Activated CD4-positive, alpha-beta T cell treated with anti-CD3 and anti-CD28 coated beads for 36 hours (primary cell): ENCODE measurements around the gene ZNF576. TPM values are rescaled to one million over a fixed set of nuclear protein-coding genes. Genes with fewer than 3 reads are reported as not detected.
"Not testable (repeated sequence)": the region's sequence is repeated elsewhere in the genome, so short reads cannot be mapped to it uniquely, and the experiment has no call there.

Experiments
- ATAC-seq: fragments of 200-7000 bp; cut with Tn5 transposase; one replicate; pipeline ENCODE4 v1.10.0; 2021; ENCODE audit warnings: mild to moderate bottlenecking, moderate library complexity
- CTCF ChIA-PET: fragments of 350-600 bp; sonication (Branson Sonifier 250); formaldehyde crosslinking; loops from one replicate; lab custom pipeline; 2021; ENCODE audit warnings: antibody characterized with exemption; lab: Charles Lee
- POLR2A ChIA-PET: fragments of 350-600 bp; sonication (Branson Sonifier 250); formaldehyde crosslinking; loops from one replicate; lab custom pipeline; 2021; ENCODE audit warnings: antibody characterized with exemption, inconsistent platforms; lab: Charles Lee
- DNase-seq: peaks from one replicate; pipeline ENCODE4 v3.0.0-alpha.2; 2020
- H3K27ac Mint-ChIP-seq: one replicate; pipeline ENCODE4 v1.8.0; 2021; ENCODE audit warnings: mixed read lengths
- H3K27me3 Mint-ChIP-seq: one replicate; pipeline ENCODE4 v1.8.0; 2021; ENCODE audit warnings: mixed read lengths
- H3K36me3 Mint-ChIP-seq: one replicate; pipeline ENCODE4 v1.8.0; 2021; ENCODE audit warnings: low read depth, mixed read lengths
- H3K4me1 Mint-ChIP-seq: one replicate; pipeline ENCODE4 v1.8.0; 2021; ENCODE audit warnings: mixed read lengths
- H3K4me3 Mint-ChIP-seq: one replicate; pipeline ENCODE4 v1.8.0; 2021; ENCODE audit warnings: mild to moderate bottlenecking, moderate library complexity, mixed read lengths
- H3K9me3 Mint-ChIP-seq: one replicate; pipeline ENCODE4 v1.8.0; 2021; ENCODE audit warnings: low read depth, mixed read lengths
- intact Hi-C, 2 experiments: fragments of 100-400 bp; cut with DNase I in 1 of 2; cut with micrococcal nuclease in 1 of 2; formaldehyde crosslinking; loops; one replicate each; pipeline versions ENCODE4 v1.14.2 to v1.15.1; 2022 to 2024; cut with DNase I, micrococcal nuclease
- total RNA-seq, 2 experiments: library from RNA; stranded (reverse); gene quantifications; one replicate each; pipeline ENCODE4 v1.2.3, GENCODE V29; 2021

ZNF576 gene, protein sequence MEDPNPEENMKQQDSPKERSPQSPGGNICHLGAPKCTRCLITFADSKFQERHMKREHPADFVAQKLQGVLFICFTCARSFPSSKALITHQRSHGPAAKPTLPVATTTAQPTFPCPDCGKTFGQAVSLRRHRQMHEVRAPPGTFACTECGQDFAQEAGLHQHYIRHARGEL
- 10 to 100 TPM; 11.6 to 14.3 TPM for total RNA-seq

GRCh38 chr19:43595999-43596841 is at the start of gene ZNF576, which contains the start of gene IRGQ:
Gene ZNF576 (plus strand): TSS chr19:43596595. CDS start chr19:43597109, 514 bp downstream.
Gene IRGQ (minus strand): TSS chr19:43596134. CDS start chr19:43595338, 796 bp downstream.
- Mint-ChIP-seq H3K4me3 (peak within 1 kb of the TSS; percentile 87), H3K27me3 (no peaks in the 10 kb centered on the region), H3K27ac (peak within 1 kb of the TSS; percentile 95), H3K9me3 (no peaks in the 10 kb centered on the region), H3K4me1 (peaks cover 26% of the 10 kb centered on the region), H3K36me3 (peaks cover 31% of the 10 kb centered on the region)
- ChIA-PET POLR2A (interaction anchor here (0.7 to 1.8 kb wide), 7 partner anchors 21 to 170 kb away, joined by 3 to 9 read pairs (median 4); partner anchors contain the start of genes PINLYP and XRCC1), CTCF (interaction anchor here (0.6 to 5.9 kb wide), 20 partner anchors 12 to 1208 kb away, joined by 3 to 88 read pairs (median 8); partner anchors contain the start of genes ETHE1, PHLDB3, PINLYP and SMG9)
- ATAC-seq (peak; percentile 83), DNase-seq (peak; percentile 100)
- intact Hi-C loops = loop anchor here (1.0 to 2.0 kb wide), 13 partner anchors 21 to 185 kb away; partner anchors contain the start of genes PINLYP (in 2 of the 2), XRCC1 (in 2 of the 2), ZNF428 (in 2 of the 2) and ZNF575 (in 2 of the 2)

DNA sequence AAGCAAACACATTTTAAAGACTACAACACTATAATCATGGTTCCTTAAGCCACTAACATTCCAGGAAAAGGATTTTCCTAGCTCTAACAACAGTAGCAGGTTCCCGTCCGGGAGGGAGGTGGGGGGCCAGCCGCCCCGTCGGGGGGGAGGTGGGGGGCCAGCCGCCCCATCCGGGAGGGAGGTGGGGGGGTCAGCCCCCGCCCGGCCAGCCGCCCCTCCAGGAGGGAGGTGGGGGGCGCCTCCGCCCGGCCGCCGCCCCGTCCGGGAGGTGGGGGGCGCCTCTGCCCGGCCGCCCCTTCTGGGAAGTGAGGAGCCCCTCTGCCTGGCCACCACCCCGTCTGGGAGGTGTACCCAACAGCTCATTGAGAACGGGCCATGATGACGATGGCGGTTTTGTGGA is 48.5 kb upstream of the ZNF576 start:
- H3K9me3 Mint-ChIP-seq, CTCF ChIA-PET, H3K27ac Mint-ChIP-seq, H3K27me3 Mint-ChIP-seq, POLR2A ChIA-PET, H3K4me1 Mint-ChIP-seq, intact Hi-C loops, DNase-seq, ATAC-seq, H3K4me3 Mint-ChIP-seq: not testable (repeated sequence)
- peaks cover 19% of the 10 kb centered on the region for H3K36me3 Mint-ChIP-seq

DNA sequence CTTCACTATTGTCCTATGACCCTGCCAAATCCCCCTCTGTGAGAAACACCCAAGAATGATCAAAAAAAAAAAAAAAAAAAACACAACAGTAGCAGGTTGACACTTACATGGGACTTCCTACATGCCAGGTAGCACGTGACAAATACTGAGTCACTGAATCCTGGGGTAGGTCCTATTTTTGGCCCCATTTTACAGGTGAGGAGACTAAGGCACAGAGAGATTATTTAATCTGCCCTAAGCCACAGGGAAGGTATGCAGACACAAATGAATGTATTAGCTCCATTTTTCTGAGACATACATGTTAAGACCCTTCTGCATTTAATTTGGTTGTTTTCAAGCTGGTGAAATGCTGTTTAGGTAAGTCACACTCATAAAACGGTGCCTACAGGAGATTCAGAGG is 47.7 kb upstream of the ZNF576 start:
- H3K4me1 Mint-ChIP-seq = no peaks in the 10 kb centered on the region
- no peaks in the 10 kb centered on the region for H3K27me3 Mint-ChIP-seq
- CTCF ChIA-PET = no interaction called here
- H3K9me3 Mint-ChIP-seq = no peaks in the 10 kb centered on the region
- no peak overlapping the region for H3K27ac Mint-ChIP-seq
- intact Hi-C loops = no loop called here
- ATAC-seq (no peak), DNase-seq (no peak)
- POLR2A ChIA-PET = interaction anchor here (0.9 kb wide), 1 partner anchor 16 kb away, joined by 3 read pairs; no protein-coding TSS in a partner anchor
- peaks cover 12% of the 10 kb centered on the region for H3K36me3 Mint-ChIP-seq
- H3K4me3 Mint-ChIP-seq = no peak overlapping the region

DNA sequence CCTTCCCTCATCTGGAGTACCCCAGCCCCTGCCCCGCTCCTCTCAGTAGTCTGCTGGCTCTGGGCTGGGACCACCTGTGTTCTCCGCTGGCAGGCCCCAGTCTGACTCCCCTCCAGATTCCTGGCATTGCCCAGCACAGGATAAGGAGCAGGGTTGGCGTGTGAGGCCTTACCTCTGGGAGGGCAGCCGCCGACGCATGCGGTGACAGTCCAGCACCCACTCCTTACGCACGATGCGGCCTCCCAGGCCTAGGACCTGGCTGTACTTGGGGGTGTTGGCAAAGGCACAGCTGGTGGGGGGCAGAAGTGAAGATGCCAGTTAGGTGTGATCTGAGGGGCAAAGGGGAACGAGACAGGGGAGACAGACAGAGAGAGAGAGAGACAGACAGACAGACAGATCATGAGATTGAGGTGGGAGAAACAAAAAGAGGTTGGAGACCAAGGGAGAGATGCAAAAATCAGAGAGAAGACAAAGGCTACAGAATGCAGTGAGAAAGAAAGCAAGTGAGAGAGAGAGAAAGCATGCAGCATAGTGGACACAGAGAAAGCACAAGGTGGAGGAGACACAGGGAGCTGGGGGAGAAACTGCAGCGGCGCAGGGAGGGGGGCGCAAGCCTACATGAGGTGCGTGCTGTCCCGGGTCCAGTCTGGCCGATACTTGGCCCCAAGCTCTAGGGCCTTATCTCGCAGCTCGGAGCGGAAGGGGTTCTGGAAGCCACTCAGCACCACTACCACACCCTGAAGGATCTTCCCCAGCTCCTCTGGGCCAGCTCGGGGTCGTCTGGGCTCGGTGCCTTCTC is 44.8 kb upstream of the ZNF576 start:
- intact Hi-C loops = loop anchor here in 1 of 2 experiments (10.0 kb wide), 1 partner anchor 253 kb away; the partner anchor contains the start of gene LYPD5
- Mint-ChIP-seq H3K27me3 (no peaks in the 10 kb centered on the region), H3K4me1 (peaks cover 10% of the 10 kb centered on the region), H3K36me3 (peaks cover 9% of the 10 kb centered on the region), H3K9me3 (no peaks in the 10 kb centered on the region), H3K4me3 (no peak overlapping the region), H3K27ac (no peak overlapping the region)
- POLR2A ChIA-PET = no interaction called here
- CTCF ChIA-PET = interaction anchor here (0.9 kb wide), 1 partner anchor 23 kb away, joined by 4 read pairs; no protein-coding TSS in a partner anchor
- DNase-seq (no peak), ATAC-seq (no peak)

GRCh38 chr19:43552198-43552450 is 44.3 kb upstream of the ZNF576 start:
- no peaks in the 10 kb centered on the region for H3K27me3 Mint-ChIP-seq
- POLR2A ChIA-PET = no interaction called here
- peaks cover 10% of the 10 kb centered on the region for H3K4me1 Mint-ChIP-seq
- no peak overlapping the region for H3K4me3 Mint-ChIP-seq
- H3K9me3 Mint-ChIP-seq = no peaks in the 10 kb centered on the region
- H3K36me3 Mint-ChIP-seq = peaks cover 9% of the 10 kb centered on the region
- DNase-seq = no peak
- no peak for ATAC-seq
- no peak overlapping the region for H3K27ac Mint-ChIP-seq
- CTCF ChIA-PET = interaction anchor here (0.9 to 6.8 kb wide), 2 partner anchors 24 to 44 kb away, joined by 4 to 88 read pairs; partner anchors contain the start of genes IRGQ and ZNF576
- intact Hi-C loops = loop anchor here in 1 of 2 experiments (10.0 kb wide), 1 partner anchor 253 kb away; the partner anchor contains the start of gene LYPD5

GRCh38 chr19:43552616-43553015 is 43.8 kb upstream of the ZNF576 start:
- Mint-ChIP-seq H3K4me1 (peaks cover 10% of the 10 kb centered on the region), H3K27me3 (no peaks in the 10 kb centered on the region), H3K4me3 (no peak overlapping the region), H3K9me3 (no peaks in the 10 kb centered on the region), H3K27ac (no peak overlapping the region), H3K36me3 (peaks cover 11% of the 10 kb centered on the region)
- DNase-seq (no peak), ATAC-seq (no peak)
- CTCF ChIA-PET = interaction anchor here (0.9 to 6.8 kb wide), 4 partner anchors 23 to 116 kb away, joined by 3 to 88 read pairs (median 4); partner anchors contain the start of genes IRGQ, PINLYP, XRCC1 and ZNF576
- intact Hi-C loops = loop anchor here in 1 of 2 experiments (10.0 kb wide), 1 partner anchor 252 kb away; the partner anchor contains the start of gene LYPD5
- POLR2A ChIA-PET = no interaction called here

DNA sequence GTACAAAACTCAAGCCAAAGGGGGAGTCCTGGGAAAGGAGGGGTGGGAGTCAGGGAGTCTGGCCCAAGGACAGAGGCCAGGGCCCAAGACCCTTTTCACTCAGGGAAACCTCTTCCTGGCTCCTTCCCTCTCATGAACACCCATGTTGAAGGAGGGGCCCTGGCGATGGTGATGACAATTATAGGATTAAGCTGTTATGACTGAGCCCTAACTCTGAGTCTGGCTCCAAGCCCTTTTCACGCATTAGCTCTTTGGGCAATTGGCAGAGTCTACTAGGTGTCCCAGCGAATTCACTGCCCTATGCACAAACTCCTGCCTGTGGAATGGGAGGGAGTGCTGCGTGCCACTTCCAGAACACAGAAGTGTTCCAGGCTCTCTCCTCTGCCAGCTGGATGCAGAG is 42.7 kb upstream of the ZNF576 start:
- intact Hi-C loops = loop anchor here in 1 of 2 experiments (10.0 kb wide), 1 partner anchor 251 kb away; the partner anchor contains the start of gene LYPD5
- H3K27ac Mint-ChIP-seq = no peak overlapping the region

DNA sequence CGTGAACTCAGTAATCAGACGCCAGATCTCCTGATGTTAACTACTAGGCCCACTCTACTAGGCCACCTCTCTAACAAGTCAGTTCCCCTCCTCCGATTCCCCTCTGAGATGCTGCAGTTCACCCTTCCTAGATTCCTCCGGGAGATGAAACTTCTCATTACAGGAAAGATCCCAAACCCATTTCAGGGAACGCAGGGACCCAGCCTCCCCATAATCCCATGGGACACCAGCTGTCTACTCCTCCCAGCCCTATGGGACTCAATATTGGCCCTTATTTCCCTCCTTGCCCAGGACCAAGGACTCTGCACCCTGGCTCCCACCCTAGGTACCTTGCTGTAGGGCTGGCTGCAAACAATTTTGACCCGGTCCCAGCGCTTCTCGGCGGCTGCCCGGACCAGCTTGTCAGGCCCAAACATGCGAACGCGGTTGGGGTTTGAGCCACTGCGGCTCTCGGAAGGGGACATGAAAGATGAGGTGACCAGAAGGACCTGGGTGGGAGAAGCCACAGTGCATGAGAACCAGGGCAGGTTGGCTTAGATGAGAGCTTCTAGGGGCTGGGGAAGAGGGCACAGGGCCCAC is 42.0 kb upstream of the ZNF576 start:
- no peaks in the 10 kb centered on the region for H3K27me3 Mint-ChIP-seq
- peak overlapping the region; percentile 13 for H3K27ac Mint-ChIP-seq
- H3K36me3 Mint-ChIP-seq = peaks cover 13% of the 10 kb centered on the region
- ChIA-PET CTCF (interaction anchor here (0.6 to 6.8 kb wide), 32 partner anchors 9 to 255 kb away, joined by 3 to 88 read pairs (median 5); partner anchors contain the start of genes IRGQ, PINLYP, XRCC1 and ZNF575), POLR2A (interaction anchor here (0.8 to 1.7 kb wide), 4 partner anchors 18 to 116 kb away, joined by 3 to 9 read pairs (median 5); partner anchors contain the start of genes PLAUR and ZNF575)
- H3K9me3 Mint-ChIP-seq = no peaks in the 10 kb centered on the region
- no peak overlapping the region for H3K4me3 Mint-ChIP-seq
- intact Hi-C loops = loop anchor here in 1 of 2 experiments (10.0 kb wide), 1 partner anchor 250 kb away; the partner anchor contains the start of gene LYPD5
- H3K4me1 Mint-ChIP-seq = peaks cover 12% of the 10 kb centered on the region
- DNase-seq (no peak), ATAC-seq (no peak)

More for the DNA sequence above, 42.7 kb upstream of the ZNF576 start:
- DNase-seq (no peak), ATAC-seq (no peak)
- no peak overlapping the region for H3K4me3 Mint-ChIP-seq
- ChIA-PET POLR2A (no interaction called here), CTCF (interaction anchor here (0.6 to 6.8 kb wide), 9 partner anchors 20 to 52 kb away, joined by 3 to 88 read pairs (median 4); partner anchors contain the start of genes IRGQ, PINLYP, XRCC1 and ZNF575)
- peaks cover 13% of the 10 kb centered on the region for H3K36me3 Mint-ChIP-seq
- H3K27me3 Mint-ChIP-seq = no peaks in the 10 kb centered on the region
- H3K4me1 Mint-ChIP-seq = peaks cover 11% of the 10 kb centered on the region
- H3K9me3 Mint-ChIP-seq = no peaks in the 10 kb centered on the region

DNA sequence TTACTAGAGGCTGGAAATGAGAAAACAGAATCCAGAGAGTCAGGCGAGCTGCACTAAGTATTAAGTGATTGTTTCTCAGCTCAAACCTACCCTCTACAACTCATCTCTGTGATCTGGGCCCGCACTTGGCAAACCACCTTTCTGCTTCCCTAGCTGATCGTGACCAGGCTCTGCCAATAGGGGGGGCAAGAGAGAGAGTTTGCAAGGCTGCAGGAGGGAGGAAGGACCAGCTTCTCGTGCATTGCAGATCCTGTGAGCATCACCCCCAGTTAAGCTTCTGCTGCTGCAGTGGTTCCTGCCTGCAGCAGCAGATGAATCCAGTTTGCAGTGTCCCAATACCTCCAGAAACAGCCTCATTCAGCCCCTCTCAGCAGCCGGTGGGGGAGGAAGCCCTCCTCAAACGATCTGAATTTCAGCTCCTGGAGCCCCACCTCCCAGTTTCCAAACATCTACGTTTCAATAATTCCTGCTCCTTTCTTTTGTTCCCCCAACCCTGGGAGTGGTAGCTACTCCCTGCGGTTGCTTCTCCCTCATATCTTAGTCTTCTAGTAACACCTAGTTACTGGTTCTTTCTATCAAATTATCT is 41.1 kb upstream of the ZNF576 start:
- ATAC-seq = peak; percentile 98
- POLR2A ChIA-PET = interaction anchor here (0.7 to 1.7 kb wide), 5 partner anchors 19 to 115 kb away, joined by 3 to 9 read pairs (median 4); partner anchors contain the start of genes PLAUR and ZNF575
- CTCF ChIA-PET = interaction anchor here (0.6 to 6.8 kb wide), 47 partner anchors 9 to 517 kb away, joined by 3 to 88 read pairs (median 4); partner anchors contain the start of genes IRGQ, PINLYP, XRCC1 and ZNF575
- Mint-ChIP-seq H3K27me3 (no peaks in the 10 kb centered on the region), H3K36me3 (peaks cover 12% of the 10 kb centered on the region), H3K9me3 (no peaks in the 10 kb centered on the region), H3K27ac (peak overlapping the region; percentile 13), H3K4me1 (peaks cover 14% of the 10 kb centered on the region), H3K4me3 (no peak overlapping the region)
- intact Hi-C loops = loop anchor here (1.0 to 10.0 kb wide), 3 partner anchors 39 to 250 kb away; partner anchors contain the start of gene LYPD5 (in 1 of the 2)
- DNase-seq = peak; percentile 90
